GM21576 (cell line): Measurements from ENCODE around the gene CDH15.

Experiments used
- ATAC-seq: cut with Tn5 transposase; IDR thresholded peaks from one replicate; pipeline ENCODE4 v1.9.1; 2021; ENCODE audit warnings: mild to moderate bottlenecking, moderate library complexity; ENCODE audit not compliant: unreplicated experiment

The CDH15 gene

GRCh38 chr16:89197633-89198416, 26.3 kb downstream of the CDH15 start:
- ATAC-seq = no peak

GRCh38 chr16:89198417-89199240, 27.1 kb downstream of the CDH15 start:
- no peak for ATAC-seq

DNA sequence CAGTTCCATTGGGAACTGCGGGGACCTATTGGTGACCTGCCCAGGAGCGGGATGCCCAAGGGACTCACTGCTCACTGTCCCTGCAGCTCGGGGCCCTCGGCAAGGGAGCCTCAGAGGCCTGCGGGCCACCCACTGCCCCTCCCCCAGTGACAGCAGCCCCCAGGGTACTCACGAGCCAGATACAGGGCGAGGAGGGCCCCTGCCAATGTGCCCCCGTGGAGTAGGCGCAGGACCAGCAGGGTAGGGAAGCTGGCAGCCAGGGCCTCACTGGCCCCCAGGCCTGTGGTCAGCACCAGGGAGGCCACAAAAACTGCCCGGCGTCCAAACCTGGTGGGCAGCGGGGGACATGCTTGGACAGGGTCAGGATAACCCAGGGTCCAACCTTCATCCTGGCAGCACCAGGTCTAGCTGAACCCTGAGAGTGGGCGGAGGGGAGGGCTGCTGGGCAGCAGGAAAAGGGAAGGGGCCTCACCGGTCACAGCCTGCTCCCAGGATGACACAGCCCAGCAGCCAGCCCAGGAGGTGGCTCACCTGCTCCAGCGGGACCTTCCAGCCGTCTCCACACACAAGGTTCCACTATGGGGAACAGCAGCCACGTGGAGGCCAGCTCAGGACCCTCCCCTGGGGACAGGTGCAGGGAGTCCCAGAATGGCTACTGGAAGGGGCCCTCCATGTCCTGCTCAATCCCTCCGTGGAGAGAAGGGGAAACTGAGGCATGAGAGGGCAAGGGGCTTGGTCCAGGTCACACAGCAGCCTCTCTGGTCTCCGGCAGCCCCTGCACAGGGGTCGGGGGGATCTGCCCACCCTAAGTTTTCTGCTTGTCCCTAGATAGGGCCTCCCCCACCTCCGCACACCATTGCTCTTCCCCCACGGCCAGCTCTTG, 27.9 kb downstream of the CDH15 start:
- no peak for ATAC-seq

- ATAC-seq = no peak
Measured at GRCh38 chr16:89200124-89200849, 28.7 kb downstream of the CDH15 start, which contains the start of gene SLC22A31. SLC22A31 (minus strand) TSS chr16:89200537; CDS start chr16:89200501, 36 bp downstream.

DNA sequence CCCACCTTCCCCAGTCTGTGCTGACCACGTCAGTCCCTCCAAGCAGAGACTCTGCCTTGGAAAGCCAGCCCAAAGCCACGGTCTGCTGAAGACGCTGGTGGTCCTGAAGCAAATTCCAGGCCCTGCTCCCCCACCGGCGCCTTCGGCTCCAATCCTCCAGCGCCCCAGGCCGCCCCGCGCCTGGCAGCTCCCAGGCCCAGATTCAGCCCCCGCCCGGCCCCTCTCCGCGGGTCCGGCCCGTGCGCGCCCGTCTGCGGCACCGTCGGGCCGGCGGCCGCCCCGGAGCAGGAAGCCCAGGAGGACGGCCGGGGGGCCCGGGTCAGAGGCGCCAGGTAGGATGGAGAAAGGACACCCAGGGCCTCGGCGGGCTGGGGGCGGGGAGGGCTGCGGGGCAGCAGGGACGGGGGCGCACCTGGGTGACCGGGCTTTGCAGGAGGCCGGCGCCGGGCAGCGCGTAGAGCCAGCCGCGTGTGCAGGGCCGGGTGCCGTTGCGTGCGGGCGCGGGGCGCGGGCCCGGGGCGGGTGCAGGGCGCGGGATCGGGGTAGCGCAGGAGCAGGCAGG, 29.4 kb downstream of the CDH15 start:
- ATAC-seq = no peak

DNA sequence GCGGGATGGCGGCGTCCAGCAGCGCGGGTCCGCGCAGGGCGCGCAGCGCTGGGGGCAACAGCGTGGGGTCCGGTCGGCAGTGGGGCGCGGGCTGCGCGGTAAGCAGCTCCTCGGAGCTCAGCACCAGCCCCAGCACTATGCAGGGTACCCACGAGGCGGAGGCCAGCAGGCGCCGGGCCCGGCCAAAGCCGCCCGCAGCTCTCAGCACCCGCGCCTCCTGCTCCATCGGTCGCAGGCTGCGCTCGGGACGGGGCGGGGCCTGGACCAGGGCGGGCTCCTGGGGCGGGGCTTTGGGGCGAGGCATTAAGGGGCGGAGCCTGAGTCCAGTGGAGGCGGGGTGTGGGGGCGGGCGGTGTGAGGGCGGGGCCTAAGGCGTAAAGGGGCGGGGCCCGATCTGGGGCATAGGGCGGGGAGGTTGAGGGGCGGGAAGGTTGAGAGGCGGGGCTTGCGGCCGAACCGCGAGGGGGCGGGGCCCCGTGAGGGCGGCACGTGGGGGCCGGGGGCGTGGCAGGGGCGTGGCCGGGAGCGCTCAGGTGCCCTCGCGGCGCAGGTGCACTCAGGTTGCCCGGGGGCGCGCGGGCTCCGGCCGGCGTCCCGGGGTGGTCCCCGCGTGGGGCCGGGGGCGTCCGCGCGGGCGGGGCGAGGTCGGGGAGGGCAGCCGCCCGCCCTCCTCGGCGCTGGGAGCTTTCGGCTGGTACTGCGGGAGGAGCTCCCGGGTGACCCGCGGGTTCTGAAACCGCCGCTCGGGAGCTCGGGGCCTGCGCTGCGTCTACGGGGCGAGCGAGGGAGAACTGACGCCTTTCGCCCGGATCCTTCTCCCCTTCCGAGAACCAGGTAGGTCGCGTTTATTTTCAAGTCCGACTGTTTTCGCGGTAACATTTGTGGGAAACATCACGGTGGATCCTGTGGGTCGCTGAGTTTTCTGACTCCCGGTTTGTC, 30.2 kb downstream of the CDH15 start:
- ATAC-seq = no peak

DNA sequence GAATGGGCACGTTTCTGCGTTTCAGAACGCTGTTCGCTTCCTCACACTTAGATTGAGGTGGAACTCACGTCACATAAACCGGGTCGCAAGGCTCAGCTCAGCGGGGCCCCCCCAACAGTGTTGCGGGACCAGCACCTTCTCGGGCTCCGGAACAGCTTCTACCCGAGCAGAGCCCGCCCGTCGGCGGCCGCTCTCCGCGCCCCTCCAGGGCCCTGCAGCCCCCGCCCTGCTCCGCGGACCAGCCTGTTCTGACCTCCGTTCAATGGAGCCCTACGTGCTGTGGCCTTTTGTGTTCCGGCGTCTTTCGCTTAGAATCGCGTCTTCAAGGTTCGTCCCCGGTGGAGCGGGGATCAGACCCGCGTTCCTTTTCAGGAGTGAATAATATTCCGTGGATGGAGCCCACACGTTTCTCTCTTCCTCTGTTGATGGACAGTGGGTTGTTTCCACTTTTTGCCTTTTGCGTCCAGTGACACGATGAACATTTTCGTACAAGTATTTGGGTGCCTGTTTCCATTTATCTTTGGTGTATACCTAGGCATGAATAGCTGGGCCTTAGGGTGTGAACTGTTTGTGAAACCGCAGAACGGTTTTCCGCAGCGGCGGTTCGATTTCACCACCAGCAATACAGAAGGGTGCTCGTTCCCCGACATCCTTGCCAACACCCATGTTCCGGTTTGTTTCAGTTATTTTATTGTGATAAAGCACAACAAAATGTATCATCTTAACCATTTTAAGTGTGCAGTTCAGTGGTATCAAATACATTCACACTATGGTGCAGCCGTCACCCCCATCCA, 31.1 kb downstream of the CDH15 start:
- ATAC-seq = no peak

DNA sequence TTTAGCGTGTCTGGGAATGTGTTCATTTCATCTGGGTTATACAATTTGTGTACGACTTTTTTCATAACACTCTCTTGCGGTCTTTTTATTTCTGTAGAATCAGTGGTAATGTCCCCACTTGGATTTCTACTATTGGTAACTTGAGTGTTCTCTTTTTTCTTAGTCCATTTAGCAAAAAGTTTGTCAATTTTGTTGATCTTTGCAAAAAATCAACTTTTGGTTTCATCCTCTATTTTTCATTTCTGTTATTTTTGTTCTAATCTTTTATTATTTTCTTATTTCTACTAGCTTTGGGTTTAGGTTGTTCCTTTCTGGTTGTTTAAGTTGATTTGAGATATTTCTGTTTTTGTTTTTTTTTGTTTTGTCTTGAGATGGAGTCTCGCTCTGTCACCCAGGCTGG, 36.4 kb downstream of the CDH15 start:
- no peak for ATAC-seq

GRCh38 chr16:89209522-89210044, 38.0 kb downstream of the CDH15 start:
- no peak for ATAC-seq

GRCh38 chr16:89210165-89210903, 38.8 kb downstream of the CDH15 start:
- no peak for ATAC-seq

DNA sequence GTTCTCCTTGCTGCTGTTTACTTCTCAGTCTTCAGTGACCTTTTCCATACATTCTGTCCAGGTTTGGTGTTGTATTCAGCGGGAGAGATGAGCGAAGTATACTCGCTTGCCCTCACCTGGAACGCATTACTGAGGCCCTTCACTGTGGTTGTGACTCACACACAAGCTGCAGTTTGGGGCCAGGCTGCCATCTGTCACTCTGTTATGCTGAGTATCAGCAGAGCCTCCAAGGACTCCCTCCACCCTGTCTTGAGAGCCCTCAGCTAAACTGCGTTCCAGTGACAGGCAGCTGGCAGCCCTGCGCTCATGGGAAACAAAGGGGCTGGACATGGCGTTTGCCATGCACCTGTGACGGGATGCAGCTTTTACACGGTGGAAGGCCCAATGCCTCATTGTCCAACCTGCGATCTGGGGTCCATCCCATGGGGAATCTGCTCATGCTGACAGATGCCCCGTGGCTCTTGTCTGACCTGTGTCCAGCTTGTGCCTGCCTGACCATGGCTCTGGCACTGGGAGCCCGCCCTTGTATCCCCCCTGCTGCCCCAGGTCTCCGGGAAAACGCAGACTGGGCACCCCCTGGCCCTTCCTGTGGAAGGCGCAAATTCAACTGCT, 39.5 kb downstream of the CDH15 start:
- ATAC-seq = no peak

DNA sequence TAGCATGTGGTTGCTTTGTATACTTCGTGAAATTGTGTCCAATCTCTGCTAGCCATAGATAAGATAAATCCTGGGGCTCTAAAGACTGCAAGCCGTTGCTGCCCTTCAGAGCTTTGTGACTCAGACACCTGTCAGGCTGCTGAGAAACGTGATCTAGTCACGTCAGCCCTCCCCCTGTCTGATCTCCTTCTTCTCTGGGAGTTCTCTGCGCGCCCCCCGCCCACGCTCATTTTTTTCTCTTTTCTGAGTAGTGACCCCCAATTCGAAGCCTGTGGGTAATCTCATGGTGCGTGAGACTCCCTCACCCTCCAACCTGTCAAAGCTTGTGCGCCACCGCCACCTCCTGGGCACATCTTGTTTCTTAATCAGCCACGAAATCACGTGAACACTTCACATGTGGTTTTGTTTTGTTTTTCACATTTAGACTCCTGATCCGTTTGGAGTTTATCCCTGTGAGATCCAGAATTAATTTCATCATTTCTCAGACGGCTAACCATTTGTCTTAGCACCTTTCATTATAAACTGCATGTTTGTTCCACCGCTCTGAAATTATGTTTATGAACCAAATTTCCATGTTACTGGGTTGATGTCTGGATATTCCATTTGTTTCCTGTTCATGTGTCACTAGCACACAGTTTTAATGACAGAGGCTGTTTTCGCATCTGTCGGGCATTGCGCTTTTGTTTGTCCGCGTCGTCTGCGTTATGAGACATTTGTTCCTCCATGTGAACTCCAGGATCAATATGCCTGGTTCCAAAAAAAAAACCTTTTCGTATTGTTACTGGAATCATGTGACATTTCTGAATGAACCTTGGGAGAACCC, 45.0 kb downstream of the CDH15 start:
- no peak for ATAC-seq

GRCh38 chr16:89217138-89217387, 45.5 kb downstream of the CDH15 start:
- no peak for ATAC-seq

- peak; percentile 86 for ATAC-seq
Measured at GRCh38 chr16:89217388-89218191, 46.0 kb downstream of the CDH15 start, which contains the start of gene ZNF778. ZNF778 (plus strand) TSS chr16:89217703; CDS start chr16:89221128, 3,425 bp downstream.

GRCh38 chr16:89219365-89219764, 47.8 kb downstream of the CDH15 start:
- no peak for ATAC-seq
